Neural cell (in vitro differentiated cells): ENCODE results near the gene ZNF331.

Experiments used
- EP300 ChIP-seq: fragments of 450-650 bp; conservative IDR thresholded peaks from 2 replicates; pipeline ENCODE4 v1.6.1; 2014; ENCODE audit warnings: antibody characterized with exemption, mild to moderate bottlenecking, moderate library complexity; ENCODE audit not compliant: poor library complexity, severe bottlenecking
- EZH2 ChIP-seq: fragments of 200-600, 300-800 bp; shearing (Covaris generic), sonication (generic); IDR thresholded peaks from 2 replicates; pipeline ENCODE4 v1.6.1; 2014; ENCODE audit warnings: antibody characterized with exemption, low read length, borderline replicate concordance, mild to moderate bottlenecking; ENCODE audit not compliant: insufficient read depth, poor library complexity, severe bottlenecking
- POLR2AphosphoS5 ChIP-seq: IDR thresholded peaks from 2 replicates; pipeline ENCODE4 v1.6.1; 2012
- RAD21 ChIP-seq: fragments of 450-650 bp; conservative IDR thresholded peaks from 2 replicates; pipeline ENCODE4 v1.6.1; 2014; ENCODE audit warnings: antibody characterized with exemption, mild to moderate bottlenecking, moderate library complexity
- TAF1 ChIP-seq: IDR thresholded peaks from 2 replicates; pipeline ENCODE4 v1.6.1; 2012; ENCODE audit warnings: low read depth
- TF ChIP-seq, protein P1 (sequence below): fragments of 450-650 bp; IDR thresholded peaks from 2 replicates; pipeline ENCODE4 v1.5.1; 2014; ENCODE audit warnings: antibody characterized with exemption, mild to moderate bottlenecking, moderate library complexity; ENCODE audit not compliant: poor library complexity, severe bottlenecking

GRCh38 chr19:53504885-53505284, 33.1 kb upstream of the ZNF331 start:
- TF ChIP-seq, protein P1, sequence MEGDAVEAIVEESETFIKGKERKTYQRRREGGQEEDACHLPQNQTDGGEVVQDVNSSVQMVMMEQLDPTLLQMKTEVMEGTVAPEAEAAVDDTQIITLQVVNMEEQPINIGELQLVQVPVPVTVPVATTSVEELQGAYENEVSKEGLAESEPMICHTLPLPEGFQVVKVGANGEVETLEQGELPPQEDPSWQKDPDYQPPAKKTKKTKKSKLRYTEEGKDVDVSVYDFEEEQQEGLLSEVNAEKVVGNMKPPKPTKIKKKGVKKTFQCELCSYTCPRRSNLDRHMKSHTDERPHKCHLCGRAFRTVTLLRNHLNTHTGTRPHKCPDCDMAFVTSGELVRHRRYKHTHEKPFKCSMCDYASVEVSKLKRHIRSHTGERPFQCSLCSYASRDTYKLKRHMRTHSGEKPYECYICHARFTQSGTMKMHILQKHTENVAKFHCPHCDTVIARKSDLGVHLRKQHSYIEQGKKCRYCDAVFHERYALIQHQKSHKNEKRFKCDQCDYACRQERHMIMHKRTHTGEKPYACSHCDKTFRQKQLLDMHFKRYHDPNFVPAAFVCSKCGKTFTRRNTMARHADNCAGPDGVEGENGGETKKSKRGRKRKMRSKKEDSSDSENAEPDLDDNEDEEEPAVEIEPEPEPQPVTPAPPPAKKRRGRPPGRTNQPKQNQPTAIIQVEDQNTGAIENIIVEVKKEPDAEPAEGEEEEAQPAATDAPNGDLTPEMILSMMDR: no peak
- TF ChIP-seq RAD21: no peak
- no peak for TF ChIP-seq POLR2AphosphoS5
- no peak for TF ChIP-seq EZH2
- no peak for TF ChIP-seq EP300
- TF ChIP-seq TAF1: no peak
